Measurements from ENCODE around the gene OR2L8. TPM values are rescaled to one million over a fixed set of nuclear protein-coding genes. Genes with fewer than 3 reads are reported as not detected.

OR2L8 gene
- total RNA-seq, 4 donors from 2014 or later, result not detected

GRCh38 chr1:247942624-247943023 lies 6.0 kb upstream of the OR2L8 start:
- WGBS, 2 donors (ENCODE audit: low coverage in 1 of 2), result 83 to 84% methylated on average over 6 of the region's 6 CpGs
- Histone ChIP-seq H3K4me3 (no peak overlapping the region), H3K9me3 (peaks cover 0 to 7% (median 0%) of the 10 kb centered on the region in 3 donors), H3K4me1 (no peaks in the 10 kb centered on the region), H3K27ac (no peak overlapping the region), H3K27me3 (peaks cover under 1% of the 10 kb centered on the region), H3K36me3 (no peaks in the 10 kb centered on the region)
- ATAC-seq, result no peak
- TF ChIP-seq EP300 (IDR thresholded peaks at IDR 0.05) (no peak), CTCF (IDR thresholded peaks at IDR 0.05) (no peak), POLR2AphosphoS5 (IDR thresholded peaks at IDR 0.05) (no peak), POLR2A (IDR thresholded peaks at IDR 0.05) (no peak)

- no peak for ATAC-seq
Measured at GRCh38 chr1:247953408-247953807, 4.8 kb downstream of the OR2L8 start.

GRCh38 chr1:247961791-247962190 lies 13.1 kb downstream of the OR2L8 start:
- TF ChIP-seq POLR2A (IDR thresholded peaks at IDR 0.05) (no peak), EP300 (IDR thresholded peaks at IDR 0.05) (no peak), CTCF (IDR thresholded peaks at IDR 0.05) (no peak), POLR2AphosphoS5 (IDR thresholded peaks at IDR 0.05) (no peak)
- no peaks in the 10 kb centered on the region for H3K4me1 ChIP-seq
- no peaks in the 10 kb centered on the region for H3K9me3 ChIP-seq
- H3K4me3 ChIP-seq, result no peak overlapping the region
- 27 to 34% methylated on average over 3 of the region's 3 CpGs for WGBS, 2 donors (ENCODE audit: low coverage in 1 of 2)
- H3K36me3 ChIP-seq, result no peaks in the 10 kb centered on the region
- ATAC-seq, result no peak
- no peak overlapping the region for H3K27ac ChIP-seq
- H3K27me3 ChIP-seq, result no peaks in the 10 kb centered on the region

More at GRCh38 chr1:247953408-247953807, 4.8 kb downstream of the OR2L8 start:
- TF ChIP-seq POLR2AphosphoS5 (IDR thresholded peaks at IDR 0.05) (no peak), CTCF (IDR thresholded peaks at IDR 0.05) (no peak), POLR2A (IDR thresholded peaks at IDR 0.05) (no peak), EP300 (IDR thresholded peaks at IDR 0.05) (no peak)
- Histone ChIP-seq H3K27me3 (no peaks in the 10 kb centered on the region), H3K4me1 (no peaks in the 10 kb centered on the region), H3K9me3 (no peaks in the 10 kb centered on the region), H3K4me3 (no peak overlapping the region), H3K27ac (no peak overlapping the region), H3K36me3 (no peaks in the 10 kb centered on the region)
- WGBS, 2 donors (ENCODE audit: low coverage in 1 of 2), result 81 to 90% methylated on average over 1 of the region's 1 CpG

GRCh38 chr1:247962911-247963588 lies 14.4 kb downstream of the OR2L8 start:
- Histone ChIP-seq H3K27me3 (no peaks in the 10 kb centered on the region), H3K36me3 (no peaks in the 10 kb centered on the region), H3K27ac (no peak overlapping the region), H3K4me3 (no peak overlapping the region), H3K4me1 (no peaks in the 10 kb centered on the region), H3K9me3 (no peaks in the 10 kb centered on the region)
- 79 to 82% methylated on average over 3 to 4 of the region's 4 CpGs for WGBS, 2 donors (ENCODE audit: low coverage in 1 of 2)
- TF ChIP-seq POLR2A (IDR thresholded peaks at IDR 0.05), result no peak
- TF ChIP-seq CTCF (IDR thresholded peaks at IDR 0.05), result no peak
- no peak for TF ChIP-seq POLR2AphosphoS5 (IDR thresholded peaks at IDR 0.05)
- TF ChIP-seq EP300 (IDR thresholded peaks at IDR 0.05), result no peak
- no peak for ATAC-seq

- H3K27ac ChIP-seq, result no peak within 1 kb of the TSS
- no peaks in the 10 kb centered on the region for H3K36me3 ChIP-seq
- ATAC-seq, result no peak
- TF ChIP-seq POLR2A (IDR thresholded peaks at IDR 0.05) (no peak), CTCF (IDR thresholded peaks at IDR 0.05) (no peak)
- no peak within 1 kb of the TSS for H3K4me3 ChIP-seq
- H3K27me3 ChIP-seq, result no peaks in the 10 kb centered on the region
- H3K4me1 ChIP-seq, result no peaks in the 10 kb centered on the region
- no peaks in the 10 kb centered on the region for H3K9me3 ChIP-seq
- 84 to 87% methylated on average over 2 of the region's 2 CpGs for WGBS, 2 donors (ENCODE audit: low coverage in 1 of 2)
Measured at GRCh38 chr1:247964933-247965332, 16.3 kb downstream of the OR2L8 start, which contains the start of gene OR2AK2. Gene OR2AK2 (plus strand): TSS chr1:247965233. CDS start chr1:247965377, 144 bp downstream.

Data from gastroesophageal sphincter (tissue), 4 donors.